Fibroblast of lung (primary cell): Measurements from ENCODE around the gene KLHL5.

ENCODE experiments used
- EZH2 ChIP-seq: IDR thresholded peaks from 2 replicates; pipeline ENCODE4 v1.5.1; 2012; ENCODE audit warnings: low read length, control low read depth, mild to moderate bottlenecking; ENCODE audit errors: missing control alignments
- TF ChIP-seq, protein P1 (sequence below), 2 donors: IDR thresholded peaks in 1 of 2; conservative IDR thresholded peaks in 1 of 2; 1 replicate in 1 of 2; 2 replicates in 1 of 2; pipeline ENCODE4 v1.5.1; 2011 to 2012; ENCODE audit warnings: low read length in 2 of 2, control low read depth in 1 of 2, inconsistent platforms in 1 of 2, low read depth in 1 of 2, mild to moderate bottlenecking in 1 of 2

GRCh38 chr4:39054497-39054896 is 7.5 kb upstream of the KLHL5 start:
- TF ChIP-seq, protein P1, sequence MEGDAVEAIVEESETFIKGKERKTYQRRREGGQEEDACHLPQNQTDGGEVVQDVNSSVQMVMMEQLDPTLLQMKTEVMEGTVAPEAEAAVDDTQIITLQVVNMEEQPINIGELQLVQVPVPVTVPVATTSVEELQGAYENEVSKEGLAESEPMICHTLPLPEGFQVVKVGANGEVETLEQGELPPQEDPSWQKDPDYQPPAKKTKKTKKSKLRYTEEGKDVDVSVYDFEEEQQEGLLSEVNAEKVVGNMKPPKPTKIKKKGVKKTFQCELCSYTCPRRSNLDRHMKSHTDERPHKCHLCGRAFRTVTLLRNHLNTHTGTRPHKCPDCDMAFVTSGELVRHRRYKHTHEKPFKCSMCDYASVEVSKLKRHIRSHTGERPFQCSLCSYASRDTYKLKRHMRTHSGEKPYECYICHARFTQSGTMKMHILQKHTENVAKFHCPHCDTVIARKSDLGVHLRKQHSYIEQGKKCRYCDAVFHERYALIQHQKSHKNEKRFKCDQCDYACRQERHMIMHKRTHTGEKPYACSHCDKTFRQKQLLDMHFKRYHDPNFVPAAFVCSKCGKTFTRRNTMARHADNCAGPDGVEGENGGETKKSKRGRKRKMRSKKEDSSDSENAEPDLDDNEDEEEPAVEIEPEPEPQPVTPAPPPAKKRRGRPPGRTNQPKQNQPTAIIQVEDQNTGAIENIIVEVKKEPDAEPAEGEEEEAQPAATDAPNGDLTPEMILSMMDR (conservative IDR thresholded peaks at IDR 0.05 in 1 of 2, IDR thresholded peaks at IDR 0.05 in 1 of 2; ENCODE audit: low read depth in 1 of 2, low read length in 2 of 2), result no peak
- no peak for TF ChIP-seq EZH2
